ENCODE measurements around the gene ATP9B.

DNA sequence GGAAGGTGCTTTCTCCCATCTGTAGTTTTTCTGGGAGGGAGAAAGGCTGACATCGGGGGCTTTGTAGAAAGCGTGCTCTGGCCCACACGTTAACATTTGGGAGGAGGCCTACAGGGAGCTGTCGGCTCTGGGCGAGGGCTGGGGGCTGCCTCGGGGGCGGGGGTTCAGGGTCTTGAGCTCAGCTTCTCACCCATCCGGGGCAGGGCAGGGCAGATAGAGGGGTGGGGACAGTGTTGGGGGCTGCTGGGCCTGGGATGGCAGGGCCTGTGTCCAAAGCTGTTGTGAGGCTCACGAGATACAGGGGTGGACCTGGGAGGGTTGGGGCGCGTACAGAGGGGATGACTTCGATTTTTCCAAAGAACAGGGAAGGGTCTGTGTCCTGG is 353.6 kb downstream of the ATP9B start:
- TF ChIP-seq EZH2 (IDR thresholded peaks at IDR 0.05; ENCODE audit: insufficient read depth, poor library complexity, severe bottlenecking), result no peak
- no peak for TF ChIP-seq EZH2phosphoT487 (IDR thresholded peaks at IDR 0.05; ENCODE audit: insufficient read depth, low read depth)

Data from GM23248 (cell line).